T follicular helper cell (primary cell): ENCODE measurements around the gene COBL.

ENCODE experiments used
- DNase-seq: peaks from one replicate; pipeline ENCODE4 v3.0.0-alpha.2; 2020; ENCODE audit warnings: low read depth

Gene COBL

GRCh38 chr7:51250512-51250911, 66.1 kb downstream of the COBL start:
- DNase-seq, result no peak

- no peak for DNase-seq
Measured at GRCh38 chr7:51249991-51250390, 66.6 kb downstream of the COBL start.

GRCh38 chr7:51249187-51249945, 67.2 kb downstream of the COBL start:
- DNase-seq, result no peak

GRCh38 chr7:51246258-51247245, 70.1 kb downstream of the COBL start:
- no peak for DNase-seq

- DNase-seq, result no peak
Measured at GRCh38 chr7:51244885-51245284, 71.7 kb downstream of the COBL start.

- DNase-seq, result no peak
Measured at GRCh38 chr7:51244053-51244452, 72.6 kb downstream of the COBL start.

- DNase-seq, result no peak
Measured at GRCh38 chr7:51243631-51244030, 73.0 kb downstream of the COBL start.

- DNase-seq, result no peak
Measured at GRCh38 chr7:51242881-51243518, 73.6 kb downstream of the COBL start.

- DNase-seq, result no peak
Measured at GRCh38 chr7:51242007-51242691, 74.5 kb downstream of the COBL start.

- no peak for DNase-seq
Measured at GRCh38 chr7:51240868-51241267, 75.7 kb downstream of the COBL start.

- no peak for DNase-seq
Measured at GRCh38 chr7:51239691-51240090, 76.9 kb downstream of the COBL start.

GRCh38 chr7:51238981-51239495, 77.6 kb downstream of the COBL start:
- DNase-seq, result no peak

GRCh38 chr7:51237446-51238133, 79.0 kb downstream of the COBL start:
- DNase-seq, result no peak

GRCh38 chr7:51236470-51237132, 80.0 kb downstream of the COBL start:
- DNase-seq, result no peak

- DNase-seq, result no peak
Measured at GRCh38 chr7:51235593-51236313, 80.9 kb downstream of the COBL start.

- no peak for DNase-seq
Measured at GRCh38 chr7:51234609-51235308, 81.8 kb downstream of the COBL start.

GRCh38 chr7:51234139-51234538, 82.5 kb downstream of the COBL start:
- no peak for DNase-seq

GRCh38 chr7:51233374-51233773, 83.2 kb downstream of the COBL start:
- no peak for DNase-seq

- no peak for DNase-seq
Measured at GRCh38 chr7:51230723-51231122, 85.9 kb downstream of the COBL start.
